Right atrium auricular region (tissue), 2 donors: ENCODE results near the gene CRNKL1. TPM values are rescaled to one million over a fixed set of nuclear protein-coding genes. Genes with fewer than 3 reads are reported as not detected.

Experiments
- DNase-seq: peaks from one replicate; pipeline ENCODE4 v3.0.0-alpha.2; 2019; ENCODE audit warnings: low spot score
- H3K27ac ChIP-seq, 2 donors: fragments of 200-600 bp; sonication (generic); 1 replicate in 1 of 2; 2 replicates in 1 of 2; pipeline ENCODE4 v1.5.1; 2016 to 2019
- H3K27me3 ChIP-seq, 2 donors: fragments of 200-600 bp; sonication (generic); one replicate each; pipeline versions ENCODE4 v1.5.1 to v1.6.0; 2017 to 2019
- H3K36me3 ChIP-seq: fragments of 200-600 bp; sonication (generic); one replicate; pipeline ENCODE4 v1.5.1; 2016
- H3K4me1 ChIP-seq, 2 donors: fragments of 200-600 bp; sonication (generic); one replicate each; pipeline versions ENCODE4 v1.5.1 to v1.6.0; 2017 to 2019
- H3K4me3 ChIP-seq, 2 donors: fragments of 200-600 bp; sonication (generic); 1 replicate in 1 of 2; 2 replicates in 1 of 2; pipeline ENCODE4 v1.5.1; 2017 to 2019; ENCODE audit warnings: mild to moderate bottlenecking in 1 of 2, moderate library complexity in 1 of 2
- H3K9me3 ChIP-seq, 2 donors: fragments of 200-600 bp; sonication (generic); one replicate each; pipeline ENCODE4 v1.5.1; 2019
- CTCF ChIP-seq, 2 donors: fragments of 200-600 bp; sonication (generic); IDR thresholded peaks; one replicate each; pipeline ENCODE4 v1.5.1; 2019; ENCODE audit warnings: antibody characterized with exemption in 2 of 2
- total RNA-seq, 2 donors: library from RNA; depleted of rRNA; stranded (reverse); fragments of >200 nt; gene quantifications; one replicate each; pipeline ENCODE4 v1.1.0, GENCODE V29; 2016

CRNKL1 gene
- total RNA-seq, 2 donors from 2014 or later: 12.5 to 14.9 TPM

DNA sequence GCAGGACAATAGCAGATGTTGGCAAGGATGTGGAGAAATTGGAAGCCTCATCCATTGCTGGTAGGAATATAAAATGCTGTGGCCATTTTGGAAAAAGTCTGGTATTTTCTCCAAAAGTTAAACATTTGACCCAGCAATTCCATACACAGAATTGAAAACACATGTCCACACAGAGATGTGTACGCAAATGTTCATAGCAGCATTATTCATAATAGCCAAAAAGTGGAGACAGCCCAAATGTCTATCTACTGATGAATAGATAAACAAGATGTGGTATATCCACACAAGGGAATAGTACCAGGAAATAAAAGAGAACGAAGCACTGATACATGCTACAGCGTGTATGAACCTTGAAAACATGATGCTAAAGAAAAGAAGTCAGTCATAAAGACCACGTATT, 40.6 kb upstream of the CRNKL1 start:
- Histone ChIP-seq H3K36me3 (no peaks in the 10 kb centered on the region), H3K4me1 (no peaks in the 10 kb centered on the region), H3K27me3 (no peaks in the 10 kb centered on the region), H3K9me3 (no peaks in the 10 kb centered on the region), H3K4me3 (no peak overlapping the region), H3K27ac (no peak overlapping the region)
- DNase-seq: no peak
- TF ChIP-seq CTCF (IDR thresholded peaks at IDR 0.05): no peak

- no peak for TF ChIP-seq CTCF (IDR thresholded peaks at IDR 0.05)
- Histone ChIP-seq H3K4me3 (no peak overlapping the region), H3K27ac (no peak overlapping the region), H3K36me3 (no peaks in the 10 kb centered on the region), H3K4me1 (no peaks in the 10 kb centered on the region), H3K9me3 (no peaks in the 10 kb centered on the region), H3K27me3 (no peaks in the 10 kb centered on the region)
- no peak for DNase-seq
Measured at GRCh38 chr20:20089939-20090338, 37.7 kb upstream of the CRNKL1 start.

DNA sequence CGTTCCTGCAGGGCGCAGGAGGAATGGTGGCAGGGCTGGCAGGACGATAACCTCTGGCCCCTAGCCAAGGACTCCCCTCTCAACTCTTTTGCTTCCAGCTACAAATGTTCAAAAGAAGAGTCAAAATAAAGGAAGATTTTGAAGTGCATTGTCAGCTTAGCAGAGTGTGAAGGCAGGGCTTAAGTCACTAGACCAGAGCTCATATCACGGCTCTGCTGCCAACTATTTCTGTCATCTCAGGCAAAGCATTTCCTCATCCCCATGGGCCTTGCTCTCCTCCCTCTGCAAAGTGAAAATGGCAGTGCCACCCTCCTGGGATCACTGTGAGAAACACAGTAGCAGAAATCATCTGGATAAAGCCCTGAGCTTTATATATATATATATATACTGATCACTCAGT, 36.8 kb upstream of the CRNKL1 start:
- no peaks in the 10 kb centered on the region for H3K36me3 ChIP-seq
- no peaks in the 10 kb centered on the region for H3K4me1 ChIP-seq
- no peak for DNase-seq
- H3K9me3 ChIP-seq: no peaks in the 10 kb centered on the region
- H3K27ac ChIP-seq: peak overlapping the region in 1 of 2 donors; percentile 62
- H3K27me3 ChIP-seq: no peaks in the 10 kb centered on the region
- TF ChIP-seq CTCF (IDR thresholded peaks at IDR 0.05): no peak
- H3K4me3 ChIP-seq: no peak overlapping the region

DNA sequence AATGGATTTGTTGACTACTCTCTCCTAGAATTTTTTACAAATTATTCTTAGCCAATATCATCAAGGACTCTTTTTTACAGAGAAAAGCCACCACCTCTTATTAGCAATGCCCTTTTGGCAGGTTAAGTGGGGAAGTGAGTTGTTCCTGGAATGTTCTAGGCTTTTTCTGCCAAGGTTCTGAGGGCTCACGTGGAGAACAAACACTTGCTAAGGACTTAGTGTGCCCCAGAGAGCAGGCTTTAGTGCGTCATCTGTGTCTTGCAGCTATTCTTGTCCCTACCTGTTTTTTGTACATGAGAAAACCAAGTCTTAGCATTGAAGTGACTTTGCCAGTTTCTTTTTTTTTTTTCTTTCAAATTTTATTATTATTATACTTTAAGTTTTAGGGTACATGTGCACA, 33.5 kb upstream of the CRNKL1 start:
- no peak for TF ChIP-seq CTCF (IDR thresholded peaks at IDR 0.05)
- Histone ChIP-seq H3K27ac (peak overlapping the region in 1 of 2 donors; percentile 40), H3K4me1 (no peaks in the 10 kb centered on the region), H3K27me3 (peaks cover 0 to 7% of the 10 kb centered on the region in 2 donors), H3K9me3 (no peaks in the 10 kb centered on the region), H3K36me3 (no peaks in the 10 kb centered on the region), H3K4me3 (no peak overlapping the region)
- no peak for DNase-seq

GRCh38 chr20:20085071-20085470, 32.8 kb upstream of the CRNKL1 start:
- no peak for TF ChIP-seq CTCF (IDR thresholded peaks at IDR 0.05)
- H3K27me3 ChIP-seq: peaks cover 0 to 7% of the 10 kb centered on the region in 2 donors
- no peak overlapping the region for H3K4me3 ChIP-seq
- no peaks in the 10 kb centered on the region for H3K4me1 ChIP-seq
- no peak for DNase-seq
- no peaks in the 10 kb centered on the region for H3K36me3 ChIP-seq
- H3K27ac ChIP-seq: peak overlapping the region in 1 of 2 donors; percentile 40
- H3K9me3 ChIP-seq: no peaks in the 10 kb centered on the region

GRCh38 chr20:20084296-20084752, 32.1 kb upstream of the CRNKL1 start:
- peaks cover 0 to 7% of the 10 kb centered on the region in 2 donors for H3K27me3 ChIP-seq
- H3K4me3 ChIP-seq: no peak overlapping the region
- no peaks in the 10 kb centered on the region for H3K36me3 ChIP-seq
- no peaks in the 10 kb centered on the region for H3K9me3 ChIP-seq
- no peak for TF ChIP-seq CTCF (IDR thresholded peaks at IDR 0.05)
- DNase-seq: no peak
- peak overlapping the region in 1 of 2 donors; percentile 22 for H3K27ac ChIP-seq
- no peaks in the 10 kb centered on the region for H3K4me1 ChIP-seq
